ENCODE measurements around the gene GPR107. TPM values are rescaled to one million over a fixed set of nuclear protein-coding genes. Genes with fewer than 3 reads are reported as not detected.

Gene GPR107
- total RNA-seq, 1 donor from 2014 or later: 27.2 TPM

- no peak for DNase-seq (ENCODE audit: low read depth)
These were observed 26.0 kb upstream of the GPR107 start for GRCh38 chr9:130027533-130028365.

DNA sequence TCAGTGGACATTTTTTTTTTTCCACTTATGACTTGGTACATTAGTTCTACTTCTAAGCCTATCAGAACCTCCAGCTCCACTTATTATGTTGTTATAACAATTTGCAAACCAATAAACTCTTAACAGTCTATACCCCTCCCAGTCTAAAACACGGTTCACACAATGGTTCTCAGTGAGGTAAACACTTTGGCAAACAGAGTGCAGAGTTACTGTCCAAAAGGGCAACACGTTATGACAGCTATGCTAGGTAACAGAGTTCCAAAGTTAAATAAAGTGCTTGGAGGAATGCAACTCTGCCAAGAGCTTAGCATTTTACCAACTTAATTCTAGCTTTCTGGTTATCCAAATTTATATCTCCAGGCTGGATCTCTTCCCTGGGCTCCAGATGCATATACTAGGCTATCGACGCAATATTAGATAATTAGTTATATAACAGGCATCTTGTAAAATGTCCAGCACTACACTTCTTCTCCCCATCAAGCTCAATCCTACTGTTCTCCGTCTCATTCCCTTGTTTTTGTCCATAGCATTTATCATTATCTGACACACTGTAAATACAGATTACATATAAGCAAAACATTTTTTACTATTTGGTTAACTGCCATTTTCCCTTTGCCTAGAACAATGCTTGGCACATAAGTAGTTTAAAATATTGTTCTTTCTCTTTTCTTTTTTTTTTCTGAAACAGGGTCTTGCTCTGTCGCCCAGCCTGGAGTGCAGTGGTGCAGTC is 25.0 kb upstream of the GPR107 start:
- DNase-seq (ENCODE audit: low read depth): no peak

DNA sequence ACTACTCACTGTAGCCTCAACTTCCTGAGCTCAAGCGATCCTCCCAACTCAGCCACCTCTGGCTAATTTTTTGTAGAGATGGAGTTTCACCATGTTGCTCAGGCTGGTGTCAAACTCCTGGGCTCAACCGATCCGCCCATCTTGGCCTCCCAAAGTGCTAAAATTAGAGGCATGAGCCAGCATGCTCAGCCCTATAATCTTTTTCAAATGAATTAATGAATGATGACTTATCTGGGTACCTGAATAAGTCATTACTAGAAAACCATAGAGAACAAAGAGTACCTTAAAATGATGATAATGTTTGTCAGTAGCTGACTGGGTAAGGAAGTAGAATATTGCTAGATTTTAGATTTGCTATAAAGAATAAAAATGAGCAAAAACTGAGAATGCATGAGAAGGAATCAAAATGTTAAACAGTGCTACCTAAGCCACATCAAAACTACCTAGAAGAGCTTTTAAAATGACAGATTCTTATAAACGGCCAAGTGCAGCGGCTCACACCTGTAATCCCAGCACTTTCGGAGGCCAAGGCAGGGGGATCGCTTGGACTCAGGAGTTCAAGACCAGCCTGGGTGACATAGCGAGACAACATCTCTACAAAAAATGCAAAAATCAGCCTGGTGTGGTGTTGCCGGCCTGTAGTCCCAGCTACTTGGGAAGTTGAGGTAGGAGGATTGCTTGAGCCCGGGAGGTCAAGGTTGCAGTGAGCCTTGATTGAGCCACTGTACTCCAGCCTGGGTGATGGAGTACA is 24.3 kb upstream of the GPR107 start:
- no peak for DNase-seq (ENCODE audit: low read depth)

DNA sequence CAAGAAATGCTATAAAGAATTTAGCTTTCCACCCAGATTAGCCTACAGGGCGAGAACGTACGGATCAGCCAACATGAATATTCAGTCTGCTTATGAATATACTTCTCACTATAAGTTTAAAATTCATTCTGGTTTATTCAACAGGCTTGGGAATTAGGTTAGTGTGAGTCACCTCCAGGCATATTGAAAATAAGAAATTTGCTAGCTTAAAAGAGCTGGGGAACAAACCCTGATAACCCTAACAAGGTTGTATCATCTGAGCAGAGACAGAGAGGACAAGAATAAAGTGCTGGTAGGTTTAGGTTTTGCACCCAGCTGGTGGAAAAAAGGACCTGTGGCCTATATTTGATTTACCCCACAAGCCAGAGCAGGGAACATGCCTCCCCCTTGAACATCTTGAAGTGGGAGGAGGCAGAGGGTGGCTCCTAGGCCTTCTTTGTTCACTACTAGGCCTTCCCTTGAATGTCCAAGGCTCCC is 23.0 kb upstream of the GPR107 start:
- no peak for DNase-seq (ENCODE audit: low read depth)

DNA sequence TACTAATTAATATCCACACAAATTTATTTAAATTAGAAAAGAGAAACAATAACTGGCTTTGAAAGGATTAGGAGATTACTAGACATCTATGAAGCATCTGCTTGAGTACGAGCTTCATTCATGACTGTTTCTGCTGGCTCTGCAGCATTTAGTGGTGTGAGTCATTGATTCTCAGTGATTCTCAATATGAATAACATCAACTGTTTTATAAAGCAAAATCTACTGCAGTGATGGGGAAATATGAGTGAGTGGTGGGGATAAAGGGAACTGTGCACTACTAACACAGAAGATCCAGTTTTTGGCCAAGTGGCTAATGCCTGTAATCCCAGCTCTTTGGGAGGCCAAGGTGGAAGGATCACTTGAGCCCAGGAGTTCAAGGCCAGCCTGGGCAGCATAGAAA is 19.1 kb upstream of the GPR107 start:
- DNase-seq (ENCODE audit: low read depth): peak; percentile 26

DNA sequence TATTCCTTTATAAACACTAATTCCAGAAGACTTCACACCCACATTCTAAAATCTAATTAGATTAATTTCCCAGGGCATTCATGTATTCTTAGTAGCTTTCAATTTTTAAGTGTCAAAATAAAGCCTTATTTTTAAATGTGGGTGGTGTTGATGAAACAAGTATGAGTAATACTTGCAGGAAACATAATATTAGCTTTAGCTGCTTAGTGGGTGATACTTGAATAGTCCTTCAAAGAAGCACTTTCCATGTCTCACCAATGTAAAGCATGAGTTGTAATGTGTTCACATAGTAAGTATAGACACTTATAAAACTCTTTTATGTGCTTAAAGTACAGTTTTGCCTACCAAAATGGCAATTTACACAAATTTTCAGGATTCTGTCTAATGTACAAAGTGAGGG is 17.6 kb upstream of the GPR107 start:
- DNase-seq (ENCODE audit: low read depth): no peak

DNA sequence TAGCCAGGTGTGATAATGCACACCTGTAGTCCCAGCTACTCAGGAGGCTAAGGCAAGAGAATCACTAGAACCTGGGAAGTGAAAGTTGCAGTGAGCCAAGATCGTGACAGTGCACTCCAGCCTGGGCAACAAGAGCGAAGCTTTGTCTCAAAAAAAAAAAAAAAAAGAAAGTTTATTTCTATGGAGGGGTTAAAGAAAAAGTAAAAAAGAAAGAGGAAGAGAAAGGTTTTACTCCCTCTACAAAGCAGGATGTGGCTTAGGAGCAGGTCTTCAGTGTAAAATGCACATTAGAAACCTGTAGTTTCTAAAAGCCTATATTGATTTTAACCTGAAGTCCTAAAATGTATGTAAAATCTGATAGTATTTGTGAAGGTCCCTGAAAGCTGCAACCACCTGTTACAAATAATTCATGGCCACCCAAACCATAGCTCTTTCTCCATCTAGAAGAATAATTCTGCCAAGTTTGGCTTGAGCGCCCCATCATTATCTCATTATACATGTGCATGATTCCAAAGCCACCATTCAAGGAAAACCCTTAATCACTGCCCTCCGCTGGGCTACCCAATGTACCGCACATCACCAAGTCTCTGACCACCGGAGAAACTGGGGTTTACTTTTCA is 14.1 kb upstream of the GPR107 start:
- no peak for DNase-seq (ENCODE audit: low read depth)

DNA sequence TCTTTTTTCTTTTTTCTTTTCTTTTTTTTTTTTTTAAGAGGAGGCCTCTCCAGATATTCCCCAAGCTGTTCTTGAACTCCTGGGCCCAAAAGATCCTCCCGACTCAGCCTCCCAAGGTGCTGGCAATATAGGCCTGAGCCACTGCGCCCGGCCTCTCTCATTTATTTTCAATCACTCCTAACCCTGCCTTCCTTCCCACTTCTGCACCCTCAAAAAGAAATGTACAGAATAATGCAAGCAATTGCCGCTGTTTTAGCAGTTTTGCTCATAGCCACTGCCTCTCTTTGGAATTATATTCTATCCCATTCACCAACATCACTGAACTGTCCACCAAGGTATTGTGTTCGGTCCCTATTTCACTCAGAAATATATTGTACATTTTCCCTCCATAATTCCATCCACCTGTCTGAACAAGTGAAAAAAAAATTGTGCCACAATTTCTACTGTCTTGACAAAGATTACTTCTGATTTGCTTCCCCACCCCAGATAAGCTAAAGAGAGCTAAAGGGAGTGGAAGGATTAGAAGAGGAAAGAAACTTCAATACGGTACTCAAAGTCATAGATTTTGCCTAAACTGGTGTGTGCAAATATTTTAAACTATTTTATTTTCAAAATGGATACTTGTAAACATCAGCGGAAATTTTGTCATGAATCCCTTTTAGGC is 12.6 kb upstream of the GPR107 start:
- DNase-seq (ENCODE audit: low read depth): no peak

GRCh38 chr9:130041648-130042405 is 11.9 kb upstream of the GPR107 start:
- DNase-seq (ENCODE audit: low read depth): peak; percentile 36

- DNase-seq (ENCODE audit: low read depth): peak; percentile 39
These were observed 11.3 kb upstream of the GPR107 start for GRCh38 chr9:130042406-130042884.

- DNase-seq (ENCODE audit: low read depth): peak; percentile 82
These were observed 10.6 kb upstream of the GPR107 start, which contains the start of gene FNBP1 for GRCh38 chr9:130042885-130043653. Gene FNBP1, minus strand, starts transcription at chr9:130043189. Its CDS starts 214 bp downstream, at chr9:130042975.

GRCh38 chr9:130043654-130044623 is 9.8 kb upstream of the GPR107 start:
- no peak for DNase-seq (ENCODE audit: low read depth)

GRCh38 chr9:130045725-130046450 is 7.8 kb upstream of the GPR107 start:
- no peak for DNase-seq (ENCODE audit: low read depth)

DNA sequence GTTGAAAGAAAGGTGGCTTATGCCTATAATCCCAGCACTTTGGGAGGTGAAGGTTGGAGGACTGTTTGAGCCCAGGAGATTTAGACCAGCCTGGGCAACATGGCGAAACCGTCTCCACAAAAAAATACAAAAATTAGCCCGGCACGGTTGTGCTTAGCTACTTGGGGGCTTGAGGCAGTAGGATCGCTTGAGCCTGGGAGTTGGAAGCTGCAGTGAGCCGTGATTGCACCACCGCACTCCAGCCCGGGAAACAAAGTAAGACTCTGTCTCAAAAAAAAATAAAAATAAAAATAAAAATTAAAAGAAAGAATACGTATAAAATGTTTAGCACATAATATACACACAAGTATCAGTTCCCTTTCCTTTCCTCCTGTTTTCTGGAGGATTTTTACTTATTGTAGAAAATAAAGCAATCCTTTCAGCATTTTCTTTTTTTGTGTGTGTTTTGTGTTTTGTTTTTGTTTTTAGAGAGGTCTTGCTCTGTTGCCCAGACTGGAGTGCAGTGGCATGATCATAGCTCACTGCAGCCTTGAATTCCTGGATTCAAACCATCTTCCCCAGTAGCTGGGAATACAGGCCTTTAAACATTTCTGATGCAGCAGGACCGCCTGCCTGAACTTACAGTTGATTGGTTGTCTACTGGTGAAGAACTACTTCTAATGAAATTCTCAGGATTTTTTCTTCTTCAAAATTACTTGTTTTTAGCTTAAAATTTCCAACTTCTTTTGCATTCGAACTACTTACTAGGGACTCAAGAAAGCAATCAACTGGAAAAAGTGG is 4.1 kb upstream of the GPR107 start:
- DNase-seq (ENCODE audit: low read depth): no peak

- no peak for DNase-seq (ENCODE audit: low read depth)
These were observed 3.2 kb upstream of the GPR107 start for GRCh38 chr9:130050462-130050861.

DNA sequence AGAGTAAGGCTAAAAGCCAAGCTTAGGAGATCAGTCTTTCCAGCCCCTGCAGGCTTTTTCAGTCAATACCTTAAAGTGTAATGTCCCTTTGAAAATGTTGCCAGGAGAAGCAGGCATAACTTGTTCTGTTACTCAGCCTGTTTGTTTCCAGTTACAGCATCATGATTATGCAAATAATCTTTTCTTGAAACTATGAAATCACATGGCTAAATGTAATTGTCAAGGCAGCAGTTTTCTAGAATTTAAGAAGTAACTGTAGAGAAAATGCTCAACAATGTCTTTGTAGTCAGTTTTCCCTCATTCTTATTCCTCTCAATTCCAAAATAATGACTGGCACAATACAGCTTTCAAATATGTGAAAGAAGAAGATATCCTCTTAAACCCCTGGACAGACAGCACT is 1.9 kb upstream of the GPR107 start:
- DNase-seq (ENCODE audit: low read depth): no peak
